Umbilical cord (tissue), 2 donors: Measurements from ENCODE around the gene ZMIZ1. TPM values are rescaled to one million over a fixed set of nuclear protein-coding genes. Genes with fewer than 3 reads are reported as not detected.

Experiments
- DNase-seq: peaks from one replicate; pipeline ENCODE4 v3.0.0-alpha.2; 2015; ENCODE audit warnings: low spot score
- total RNA-seq: library from RNA; depleted of rRNA; stranded (reverse); fragments of >200 nt; gene quantifications from one replicate; pipeline ENCODE4 v1.2.3, GENCODE V29; 2014; ENCODE audit warnings: low replicate concordance; ENCODE audit not compliant: insufficient read depth

ZMIZ1 gene, protein sequence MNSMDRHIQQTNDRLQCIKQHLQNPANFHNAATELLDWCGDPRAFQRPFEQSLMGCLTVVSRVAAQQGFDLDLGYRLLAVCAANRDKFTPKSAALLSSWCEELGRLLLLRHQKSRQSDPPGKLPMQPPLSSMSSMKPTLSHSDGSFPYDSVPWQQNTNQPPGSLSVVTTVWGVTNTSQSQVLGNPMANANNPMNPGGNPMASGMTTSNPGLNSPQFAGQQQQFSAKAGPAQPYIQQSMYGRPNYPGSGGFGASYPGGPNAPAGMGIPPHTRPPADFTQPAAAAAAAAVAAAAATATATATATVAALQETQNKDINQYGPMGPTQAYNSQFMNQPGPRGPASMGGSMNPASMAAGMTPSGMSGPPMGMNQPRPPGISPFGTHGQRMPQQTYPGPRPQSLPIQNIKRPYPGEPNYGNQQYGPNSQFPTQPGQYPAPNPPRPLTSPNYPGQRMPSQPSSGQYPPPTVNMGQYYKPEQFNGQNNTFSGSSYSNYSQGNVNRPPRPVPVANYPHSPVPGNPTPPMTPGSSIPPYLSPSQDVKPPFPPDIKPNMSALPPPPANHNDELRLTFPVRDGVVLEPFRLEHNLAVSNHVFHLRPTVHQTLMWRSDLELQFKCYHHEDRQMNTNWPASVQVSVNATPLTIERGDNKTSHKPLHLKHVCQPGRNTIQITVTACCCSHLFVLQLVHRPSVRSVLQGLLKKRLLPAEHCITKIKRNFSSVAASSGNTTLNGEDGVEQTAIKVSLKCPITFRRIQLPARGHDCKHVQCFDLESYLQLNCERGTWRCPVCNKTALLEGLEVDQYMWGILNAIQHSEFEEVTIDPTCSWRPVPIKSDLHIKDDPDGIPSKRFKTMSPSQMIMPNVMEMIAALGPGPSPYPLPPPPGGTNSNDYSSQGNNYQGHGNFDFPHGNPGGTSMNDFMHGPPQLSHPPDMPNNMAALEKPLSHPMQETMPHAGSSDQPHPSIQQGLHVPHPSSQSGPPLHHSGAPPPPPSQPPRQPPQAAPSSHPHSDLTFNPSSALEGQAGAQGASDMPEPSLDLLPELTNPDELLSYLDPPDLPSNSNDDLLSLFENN
- 20.5 TPM for total RNA-seq

DNA sequence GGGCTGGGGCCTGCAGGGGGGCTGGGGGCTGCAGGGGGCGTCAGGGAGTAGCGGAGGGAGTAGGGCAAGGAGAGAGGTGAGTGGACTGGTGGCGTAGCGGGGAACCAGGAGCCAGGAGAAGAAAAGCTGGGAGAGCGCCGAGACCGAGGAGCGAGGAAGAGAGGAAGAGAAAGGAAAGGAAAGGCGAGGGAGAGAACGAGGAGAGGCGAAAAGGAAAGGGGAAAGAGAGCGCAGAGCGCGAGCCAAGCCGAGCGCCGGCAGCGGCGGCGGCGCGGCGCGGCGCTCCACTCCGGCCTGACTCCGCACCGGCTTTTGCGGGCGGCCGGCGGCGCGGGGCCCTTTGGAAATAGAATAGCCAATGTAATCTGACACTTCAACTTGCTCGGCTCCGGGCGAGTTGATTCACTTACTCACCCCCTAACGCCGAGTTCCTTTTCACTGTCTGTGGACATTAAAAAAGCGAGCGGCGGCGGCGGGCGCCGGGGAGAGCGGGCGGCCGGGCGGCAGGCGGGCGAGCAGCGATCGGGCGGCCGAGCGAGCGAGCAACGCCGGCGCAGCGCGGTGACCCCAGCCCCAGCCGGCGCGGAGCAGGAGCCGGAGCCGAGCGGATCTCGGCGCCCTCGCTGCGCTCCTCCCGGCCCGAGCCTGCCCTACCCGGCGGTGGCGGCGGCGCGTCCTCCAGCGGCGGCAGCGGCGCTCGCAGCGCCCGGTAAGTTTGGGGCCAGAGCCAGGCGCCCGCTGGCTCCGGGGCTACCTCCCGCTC, at the start of gene ZMIZ1:
Gene ZMIZ1, plus strand, starts transcription at position 405 of the 763 bp plus-strand sequence. CDS start 132,667 bp downstream, outside the sequence.
- peak; percentile 95 for DNase-seq

DNA sequence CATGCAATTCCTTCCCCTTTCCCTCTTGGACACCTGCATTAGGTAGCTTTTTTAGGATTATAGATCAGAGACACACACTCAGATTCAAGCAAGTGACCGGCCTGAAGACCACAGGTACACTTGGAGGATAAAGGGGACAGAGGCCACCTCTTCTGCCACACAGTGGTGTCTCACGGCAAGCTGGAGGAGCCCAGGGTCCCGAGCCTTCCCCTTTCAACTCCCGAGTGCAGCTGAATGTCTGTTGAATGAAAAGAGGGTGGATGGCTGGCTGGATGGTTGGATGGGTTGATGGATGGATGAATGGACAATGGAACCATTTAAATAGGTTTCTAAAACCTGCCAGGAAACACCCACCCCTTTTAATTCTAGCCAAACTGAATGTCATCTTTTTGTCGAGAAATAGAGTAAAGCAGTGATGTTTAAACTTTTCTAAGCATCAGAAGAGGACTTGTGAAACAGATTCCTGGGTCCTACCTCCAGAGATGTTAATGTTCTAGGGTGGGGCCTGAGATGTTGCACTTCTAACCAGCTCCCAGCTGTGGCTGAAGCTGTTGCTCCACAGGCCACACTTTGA, 49.2 kb upstream of the ZMIZ1 start:
- no peak for DNase-seq

- peak; percentile 91 for DNase-seq
Measured at GRCh38 chr10:79020015-79020491, 48.7 kb upstream of the ZMIZ1 start.

DNA sequence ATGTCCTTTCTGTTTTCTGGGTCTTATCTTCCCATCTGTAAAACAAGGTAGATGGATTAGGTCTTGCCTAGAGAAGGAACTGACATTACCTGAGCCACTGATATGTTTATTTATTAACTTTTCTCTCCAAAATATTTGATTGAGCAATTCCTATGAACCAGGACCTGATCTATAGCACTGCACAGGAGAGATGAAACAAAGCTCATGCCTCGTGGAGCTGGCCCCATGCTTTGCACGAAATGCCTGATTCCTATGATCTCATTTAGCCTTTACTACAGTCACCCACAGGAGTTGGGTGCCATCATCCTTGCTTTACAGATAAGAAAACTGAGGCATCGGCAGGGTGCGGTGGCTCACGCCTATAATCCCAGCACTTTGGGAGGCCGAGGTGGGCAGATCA, 48.2 kb upstream of the ZMIZ1 start:
- DNase-seq = no peak

- DNase-seq = peak; percentile 56
Measured at GRCh38 chr10:79021331-79021907, 47.3 kb upstream of the ZMIZ1 start.

DNA sequence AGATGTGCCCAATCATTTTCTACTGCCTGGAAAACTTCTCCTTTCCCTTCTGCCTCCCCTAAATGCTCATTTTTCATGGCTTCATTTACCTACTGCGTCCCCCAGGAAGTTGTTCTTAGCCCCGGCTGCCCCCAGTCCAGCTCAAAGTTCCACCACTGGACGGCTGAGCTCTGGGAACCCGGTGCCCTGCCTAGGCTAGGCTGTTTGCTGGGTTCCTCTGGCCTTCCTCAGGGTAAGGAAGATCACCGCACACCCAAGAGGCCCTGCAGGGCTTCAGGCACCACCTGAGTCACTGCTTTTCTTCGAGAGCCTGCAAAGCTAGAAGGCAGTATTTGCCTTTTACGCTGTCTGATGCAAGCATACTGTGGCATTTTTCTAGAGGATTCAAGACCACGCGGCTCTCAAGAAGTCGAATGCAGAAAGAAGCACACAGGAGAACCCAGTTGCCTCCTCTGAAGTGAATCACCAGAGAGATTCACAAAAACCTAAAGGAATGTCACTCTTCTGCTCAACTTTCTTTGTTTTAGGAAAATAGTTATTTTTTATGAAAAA, 46.7 kb upstream of the ZMIZ1 start:
- peak; percentile 41 for DNase-seq

GRCh38 chr10:79022565-79023230, 46.1 kb upstream of the ZMIZ1 start:
- DNase-seq = peak; percentile 93

DNA sequence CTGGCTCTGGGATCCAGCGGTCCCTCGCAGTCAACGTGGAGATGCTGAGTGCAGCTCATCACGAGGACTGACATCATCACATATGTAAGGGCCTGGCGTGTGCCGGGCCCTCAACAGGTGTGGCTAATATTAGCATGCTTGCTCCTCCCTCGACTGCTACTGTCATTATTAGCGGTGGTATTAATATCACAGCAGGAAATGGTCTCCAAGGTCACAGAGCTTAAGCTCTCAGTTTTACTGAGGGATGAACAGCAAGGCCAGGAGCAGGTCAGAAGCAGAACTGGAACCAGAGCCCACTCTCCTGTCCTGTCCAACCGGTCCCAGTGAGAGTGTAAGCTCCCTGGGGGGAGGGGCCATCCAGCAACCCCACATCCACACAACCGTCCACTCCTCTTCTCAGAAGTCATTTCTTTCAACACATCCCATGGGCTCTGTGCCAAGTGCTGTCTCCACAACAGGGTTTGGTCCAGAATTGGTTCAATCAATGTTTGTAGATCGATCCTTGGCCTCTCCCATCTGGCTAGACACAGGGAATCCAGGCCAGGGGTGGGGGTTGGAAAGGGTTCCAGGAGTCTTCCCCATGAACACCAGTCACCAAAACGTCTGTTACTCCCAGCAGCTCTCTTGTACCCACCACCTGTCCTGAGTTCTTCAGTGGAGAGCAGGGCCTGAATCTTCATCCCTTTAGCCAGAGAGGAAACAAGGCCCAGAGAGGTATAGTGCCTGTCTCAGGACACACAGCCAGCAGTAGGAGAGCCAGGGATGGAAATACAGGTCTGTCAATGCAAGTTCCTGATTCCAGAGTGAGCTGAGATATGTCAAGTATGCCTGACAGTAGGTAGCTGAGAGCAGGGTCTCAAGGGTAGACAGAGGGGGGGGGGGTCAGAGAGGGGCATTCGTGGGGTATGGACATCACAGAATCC, 45.3 kb upstream of the ZMIZ1 start:
- DNase-seq = no peak

DNA sequence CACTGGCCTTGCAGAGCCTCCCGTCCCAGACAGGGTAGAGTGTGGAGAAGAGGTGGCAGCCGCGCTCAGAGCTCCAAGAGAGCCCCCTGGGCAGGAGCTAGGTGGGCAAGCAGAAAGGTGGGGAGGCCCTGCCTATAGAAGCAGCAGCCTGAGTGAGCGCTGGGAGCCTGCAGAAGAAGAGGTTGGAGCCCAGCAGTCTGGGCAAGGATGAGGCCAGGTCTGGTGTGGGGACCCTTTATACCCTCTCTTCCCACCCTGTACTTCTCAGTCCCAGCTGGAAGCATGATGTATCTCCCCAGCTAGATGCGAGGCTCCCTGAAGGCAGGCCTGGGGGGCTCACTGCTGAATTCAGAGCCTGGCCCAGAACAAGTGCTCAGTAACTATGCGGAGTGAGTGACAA, 44.5 kb upstream of the ZMIZ1 start:
- DNase-seq = no peak

GRCh38 chr10:79024720-79025198, 44.0 kb upstream of the ZMIZ1 start:
- peak; percentile 25 for DNase-seq

- peak; percentile 46 for DNase-seq
Measured at GRCh38 chr10:79025199-79025832, 43.5 kb upstream of the ZMIZ1 start.

DNA sequence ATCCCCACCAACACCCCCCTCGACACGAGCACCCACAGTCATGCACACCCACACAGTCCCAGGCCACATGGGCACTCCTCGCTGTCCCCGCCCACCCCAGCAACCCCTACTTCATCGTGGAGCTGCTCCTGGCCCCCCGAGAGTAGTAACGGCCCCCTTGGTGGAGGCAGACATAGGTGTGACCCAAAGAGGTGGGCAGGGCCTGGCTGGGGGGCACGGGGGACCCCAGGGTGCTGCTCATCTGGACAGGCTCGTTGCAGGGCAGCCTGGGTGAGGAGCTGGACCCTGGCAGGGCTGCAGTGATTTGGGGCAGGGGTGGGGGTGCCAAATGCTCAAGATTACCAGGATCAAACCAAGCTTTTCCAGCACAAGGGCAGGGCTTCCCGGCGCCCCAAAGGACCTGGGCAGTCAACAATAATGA, 42.4 kb upstream of the ZMIZ1 start:
- DNase-seq = no peak

DNA sequence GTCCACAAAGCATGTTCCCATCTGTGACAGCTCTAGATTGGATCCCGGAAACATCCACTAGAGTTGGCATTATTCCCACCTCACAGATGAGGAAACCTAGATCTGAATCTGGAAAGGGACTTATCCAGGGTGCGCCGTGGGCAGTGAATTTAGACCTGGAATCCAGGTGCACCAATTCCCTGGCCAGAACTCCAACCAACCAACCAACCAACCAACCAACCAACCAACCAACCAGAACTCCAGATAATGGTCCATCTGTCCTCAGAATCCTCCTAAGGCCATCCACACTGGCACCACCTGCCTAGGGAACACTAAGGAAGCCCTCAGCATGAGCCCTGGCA, 42.0 kb upstream of the ZMIZ1 start:
- no peak for DNase-seq

DNA sequence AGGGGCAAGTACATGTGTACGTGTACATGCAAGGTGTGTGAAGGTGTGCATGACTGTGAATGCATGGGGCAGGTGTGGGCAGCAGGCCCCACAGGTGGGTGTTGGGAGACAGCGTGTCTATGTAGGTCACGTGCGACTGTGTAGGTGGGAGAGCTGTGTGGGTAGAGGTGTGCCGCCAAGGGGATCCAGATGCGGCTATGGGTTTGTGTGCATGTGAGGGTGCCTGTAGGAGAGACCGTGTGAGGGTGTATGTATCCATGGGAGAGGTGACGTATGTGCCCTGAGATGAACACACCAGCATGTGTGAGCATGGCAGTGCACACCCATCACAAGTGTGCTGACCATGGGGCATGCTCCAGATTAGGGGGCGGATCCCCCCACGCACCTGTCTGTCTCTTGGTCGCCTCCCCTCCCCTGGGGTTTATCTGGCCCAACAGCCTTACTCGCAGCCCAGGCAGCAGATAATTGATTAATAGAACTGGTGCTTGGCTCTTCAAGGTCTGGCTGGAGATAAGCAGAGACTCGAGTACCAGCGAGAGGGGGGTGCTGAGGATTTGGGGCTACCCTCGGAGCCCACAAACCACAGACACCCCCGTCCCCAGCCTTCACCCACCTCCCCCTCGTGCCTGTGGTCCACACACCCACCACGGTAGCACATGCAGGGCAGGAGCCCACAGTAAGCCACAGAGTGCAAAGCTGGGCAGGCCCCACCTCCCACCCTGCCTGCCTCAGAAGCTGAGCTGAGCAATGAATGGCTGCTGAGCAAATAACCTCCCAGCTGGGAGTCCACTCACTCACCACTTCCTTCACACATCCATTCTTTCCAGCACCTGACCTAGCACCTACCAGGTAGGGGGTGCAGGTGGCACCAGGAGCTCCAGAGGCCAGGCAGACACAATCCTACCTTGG, 41.4 kb upstream of the ZMIZ1 start:
- DNase-seq = no peak

DNA sequence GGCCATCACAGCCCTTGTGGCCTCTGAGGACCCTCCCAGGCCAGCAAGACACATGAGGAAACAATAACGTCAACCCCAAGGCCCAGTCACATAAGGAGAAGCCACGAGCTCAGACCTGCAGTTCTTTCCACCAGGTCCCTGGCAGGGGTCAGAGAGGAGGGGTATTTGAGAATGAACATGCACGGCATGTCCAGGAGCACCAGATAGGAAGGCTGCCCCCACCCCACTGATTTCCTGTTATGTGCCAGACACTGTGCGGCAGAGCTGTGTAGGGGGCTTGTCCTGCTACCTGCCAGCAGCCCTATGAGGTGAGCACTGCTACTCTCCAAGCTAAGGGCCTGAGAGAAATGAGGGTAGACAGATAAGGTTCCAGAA, 40.7 kb upstream of the ZMIZ1 start:
- DNase-seq = no peak

DNA sequence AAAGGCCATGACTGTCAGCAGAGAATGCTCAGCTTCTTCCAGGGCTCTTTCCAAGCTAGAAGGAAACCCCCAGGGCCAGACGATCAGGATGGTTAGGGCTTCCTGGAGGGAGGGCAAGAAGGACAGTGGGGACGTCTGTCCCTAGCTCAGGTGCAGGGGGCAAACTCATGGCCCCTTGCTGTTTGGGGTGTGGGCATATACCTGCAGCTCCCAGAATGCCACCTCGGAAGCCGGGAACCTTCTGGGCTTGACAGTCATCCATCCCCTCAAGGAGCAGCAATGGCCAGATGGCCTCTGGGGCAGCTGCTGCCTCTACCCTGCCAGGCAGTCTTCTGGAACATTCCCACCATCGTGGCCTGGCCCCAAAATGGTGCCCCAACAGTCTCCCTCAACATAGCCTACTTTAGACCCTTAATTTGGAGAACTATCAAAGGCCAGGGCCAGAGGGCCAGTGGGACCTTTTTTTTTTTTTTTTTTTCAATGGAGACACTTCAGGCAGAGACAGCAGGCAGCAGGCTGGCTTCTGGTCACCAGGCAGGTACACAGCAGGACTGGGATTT, 40.2 kb upstream of the ZMIZ1 start:
- DNase-seq = no peak
